ENCODE results near the gene NBAS.
"Not testable (repeated sequence)": the region's sequence is repeated elsewhere in the genome, so short reads cannot be mapped to it uniquely, and the experiment has no call there.

DNA sequence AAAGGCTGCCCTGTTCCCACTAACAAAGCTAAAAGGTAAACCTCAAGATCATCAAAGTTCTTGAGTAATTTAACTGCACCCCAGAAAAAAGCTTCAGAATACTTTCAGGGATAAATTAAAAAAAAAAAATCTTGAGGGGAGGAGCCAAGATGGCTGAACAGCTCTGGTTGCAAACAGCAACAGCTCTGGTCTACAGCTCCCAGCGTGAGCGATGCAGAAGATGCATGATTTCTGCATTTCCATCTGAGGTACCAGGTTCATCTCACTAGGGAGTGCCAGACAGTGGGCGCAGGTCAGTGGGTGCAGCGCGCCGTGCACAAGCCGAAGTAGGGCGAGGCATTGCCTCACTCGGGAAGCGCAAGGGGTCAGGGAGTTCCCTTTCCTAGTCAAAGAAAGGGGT lies 121.8 kb downstream of the NBAS start:
- not testable (repeated sequence) for TF ChIP-seq EZH2phosphoT487 (IDR thresholded peaks at IDR 0.05; ENCODE audit: insufficient read depth, low read depth); EZH2 (IDR thresholded peaks at IDR 0.05; ENCODE audit: insufficient read depth, poor library complexity, severe bottlenecking)

Measured in GM23248 (cell line).